K562 (cell line): ENCODE data around the gene PREB. TPM values are rescaled to one million over a fixed set of nuclear protein-coding genes. Genes with fewer than 3 reads are reported as not detected.

ENCODE experiments used
- ATAC-seq: fragments of 200-7000 bp; cut with Tn5 transposase; 3 replicates; pipeline ENCODE4 v1.9.1; 2020; ENCODE audit warnings: moderate library complexity
- BruUV-seq: library from RNA; stranded (reverse); fragments of 400-500 nt; replicated peaks from 2 replicates; lab custom pipeline; 2021; lab: Mats Ljungman, UMichigan
- CTCF ChIA-PET: fragments of 300-600 bp; formaldehyde crosslinking; extraction: SDS; loops from one replicate; lab custom pipeline; 2021; ENCODE audit warnings: low intra/inter-chr PET ratio; lab: Yijun Ruan, JAX
- POLR2A ChIA-PET: fragments of 300-600, 350-650 bp; sonication (Branson Sonifier 250); formaldehyde crosslinking; extraction: SDS; loops from one replicate; lab custom pipeline; 2021; ENCODE audit warnings: antibody characterized with exemption, inconsistent platforms; lab: Yijun Ruan, JAX
- DNase-seq, 4 experiments: peaks; one replicate each; pipeline versions ENCODE4 v3.0.0 to v3.0.0-alpha.2; 2011 to 2018; ENCODE audit warnings: low spot score in 3 of 4, mixed read lengths in 3 of 4; ENCODE audit errors: extremely low read depth in 1 of 4
- FAIRE-seq: peaks from 2 replicates; lab custom pipeline; 2011; peaks lifted over from hg19 to GRCh38; lab: Jason Lieb, UNC
- H2AFZ ChIP-seq: 2 replicates; pipeline ENCODE4 v1.6.0; 2011; ENCODE audit warnings: low read depth, low read length, control low read depth, inconsistent platforms
- H3K27ac ChIP-seq: fragments of 200-600 bp; 3 replicates; pipeline ENCODE4 v1.8.0; 2011; ENCODE audit warnings: low read depth, mild to moderate bottlenecking, control low read depth, inconsistent platforms, low read length, moderate library complexity, mixed read lengths; ENCODE audit errors: extremely low read depth
- H3K27me3 ChIP-seq, 2 experiments: fragments of 300-600 bp in 1 of 2; 2 replicates in 1 of 2; 3 replicates in 1 of 2; pipeline versions ENCODE4 v1.6.0 to v1.8.0; 2011; ENCODE audit warnings: inconsistent platforms in 2 of 2, low read length in 2 of 2, mild to moderate bottlenecking in 1 of 2, mixed read lengths in 1 of 2, moderate library complexity in 1 of 2; ENCODE audit not compliant: control insufficient read depth in 2 of 2, insufficient read depth in 2 of 2
- H3K36me3 ChIP-seq: fragments of 300-600 bp; 3 replicates; pipeline ENCODE4 v1.8.0; 2011; ENCODE audit warnings: mild to moderate bottlenecking, low read length, inconsistent platforms; ENCODE audit not compliant: control insufficient read depth, insufficient read depth
- H3K4me1 ChIP-seq, 2 experiments: fragments of 200-600 bp in 1 of 2; replicated peaks in 1 of 2; 2 replicates in 1 of 2; 3 replicates in 1 of 2; pipeline versions ENCODE4 v1.5.1 to v1.8.0; 2011; ENCODE audit warnings: inconsistent platforms in 2 of 2, low read length in 2 of 2, mild to moderate bottlenecking in 1 of 2, mixed read lengths in 1 of 2, moderate library complexity in 1 of 2; ENCODE audit not compliant: control insufficient read depth in 2 of 2, insufficient read depth in 2 of 2
- H3K4me2 ChIP-seq: 2 replicates; pipeline ENCODE4 v1.6.1; 2011; ENCODE audit warnings: low read length, control low read depth, inconsistent platforms, mixed read lengths; ENCODE audit not compliant: insufficient read depth
- H3K4me3 ChIP-seq: fragments of 200-600 bp; sonication (generic), shearing (Covaris generic); 2 replicates; pipeline ENCODE4 v1.5.1; 2016; ENCODE audit warnings: control low read depth, inconsistent platforms
- H3K79me2 ChIP-seq: fragments of 200-600 bp; 3 replicates; pipeline ENCODE4 v1.8.0; 2011; ENCODE audit warnings: low read length, inconsistent platforms; ENCODE audit not compliant: control insufficient read depth, insufficient read depth
- H3K9ac ChIP-seq, 2 experiments: 2 replicates each; pipeline versions ENCODE4 v1.6.0 to v1.6.1; 2011; ENCODE audit warnings: low read depth in 2 of 2, low read length in 2 of 2, control low read depth in 1 of 2, inconsistent platforms in 1 of 2, mild to moderate bottlenecking in 1 of 2, mixed read lengths in 1 of 2; ENCODE audit not compliant: insufficient read depth in 1 of 2
- H3K9me1 ChIP-seq: one replicate; pipeline ENCODE4 v1.6.0; 2011; ENCODE audit warnings: inconsistent platforms, mild to moderate bottlenecking, low read length, moderate library complexity; ENCODE audit not compliant: control insufficient read depth, insufficient read depth
- H3K9me3 ChIP-seq: replicated peaks from 2 replicates; pipeline ENCODE4 v1.5.1; 2011; ENCODE audit warnings: low read depth, low read length, inconsistent platforms; ENCODE audit not compliant: control insufficient read depth, insufficient read depth
- H4K20me1 ChIP-seq: replicated peaks from 2 replicates; pipeline ENCODE4 v1.6.1; 2011; ENCODE audit warnings: low read length, inconsistent platforms, mixed read lengths; ENCODE audit not compliant: control insufficient read depth, insufficient read depth
- CEBPB ChIP-seq: fragments of 450-650 bp; IDR thresholded peaks from 2 replicates; pipeline ENCODE4 v1.6.1; 2016; ENCODE audit warnings: missing genetic modification characterization, missing compliant biosample characterization
- CEBPG ChIP-seq, 3 experiments: fragments of 200-800 bp in 1 of 3; sonication (Bioruptor generic) in 1 of 3; sonication (generic) in 1 of 3; formaldehyde crosslinking in 1 of 3; IDR thresholded peaks in 2 of 3; conservative IDR thresholded peaks in 1 of 3; 2 replicates each; pipeline versions ENCODE4 v1.6.1 to v1.8.0; 2016 to 2022; ENCODE audit warnings: missing compliant biosample characterization in 2 of 3, missing genetic modification characterization in 2 of 3, mild to moderate bottlenecking in 1 of 3, missing genetic modification reagents in 1 of 3
- WGBS: fragments of 100-300 bp; shearing (Covaris generic); methylation state at CpG from one replicate; pipeline ENCODE4 v1.1.6; 2016; ENCODE audit warnings: low coverage, mixed read lengths; ENCODE audit not compliant: insufficient coverage; ENCODE audit errors: missing lambda C conversion rate; 5-methylcytosine and 5-hydroxymethylcytosine counted together
- in situ Hi-C: fragments of 300-500 bp; cut with MboI; formaldehyde crosslinking; loops from 4 replicates; pipeline ENCODE4 v1.15.0; 2018; ENCODE audit warnings: inconsistent platforms, mixed read lengths
- intact Hi-C: fragments of 100-400 bp; cut with micrococcal nuclease; formaldehyde crosslinking; loops from 2 replicates; pipeline ENCODE4 v1.14.2; 2022
- polyA plus RNA-seq, 8 experiments: library from polyadenylated mRNA; depleted of rRNA in 4 of 8; stranded (reverse) in 5 of 8; unstranded in 3 of 8; fragments of >200 nt; fragmentation: Nextera tagmentation in 2 of 8; fragmentation: Illumina TruSeq in 1 of 8; extraction: Ambion mirVana in 2 of 8; extraction: Trizol in 1 of 8; gene quantifications; 2 replicates each; pipeline versions ENCODE4 v1.2.1 to v1.2.3, GENCODE V29; 2011 to 2014; ENCODE audit warnings: inconsistent platforms in 1 of 8, missing spikeins in 1 of 8
- total RNA-seq, 7 experiments: library from RNA; depleted of rRNA in 6 of 7; stranded (reverse); fragments of >200 nt in 6 of 7; fragmentation: Illumina TruSeq in 2 of 7; extraction: Trizol in 2 of 7; gene quantifications; 2 replicates each; pipeline versions ENCODE4 v1.2.1 to v1.2.3, GENCODE V29; 2011 to 2021; ENCODE audit warnings: low replicate concordance in 1 of 7
- TF ChIP-seq, protein P1 (sequence below): fragments of 250-450 bp; sonication (Bioruptor Pico); IDR thresholded peaks from 2 replicates; pipeline ENCODE4 v1.4.0; 2020; ENCODE audit warnings: mild to moderate bottlenecking

Gene PREB
- total and polyA plus RNA-seq, 9 of the 15 experiments (the other 6 are each of a cell fraction or from before 2014, with no cell fraction given), result 35.1 to 84.2 (median 67.2) TPM

DNA sequence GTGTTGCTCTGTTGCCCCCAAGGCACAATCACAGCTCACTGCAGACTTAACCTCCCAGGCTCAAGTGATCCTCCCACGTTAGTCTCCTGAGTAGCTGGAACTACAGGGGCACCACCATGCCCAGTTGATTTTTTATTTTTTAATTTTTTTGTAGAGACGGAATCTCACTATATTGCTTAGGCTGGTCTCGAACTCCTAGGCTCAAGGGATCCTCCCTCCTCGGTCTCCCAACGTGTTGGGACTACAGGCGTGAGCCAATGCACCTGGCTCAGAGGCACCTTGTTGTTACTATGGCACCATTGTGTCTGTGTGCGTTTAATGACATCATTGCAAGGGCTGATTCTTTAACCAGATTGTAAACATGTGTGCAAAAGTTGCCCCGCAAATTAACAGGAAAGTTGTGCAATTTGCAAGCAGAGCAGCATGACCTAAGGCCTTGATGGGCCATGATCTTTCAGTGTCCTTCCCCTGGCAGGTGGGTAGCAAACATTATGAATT is 37.0 kb upstream of the PREB start:
- 3% methylated on average over 8 of the region's 8 CpGs for WGBS
- Histone ChIP-seq H3K36me3 (no peaks in the 10 kb centered on the region), H3K4me1 (peaks cover 8 to 9% of the 10 kb centered on the region in 2 experiments; a peak in 3 of 5 replicates), H3K9ac (no peak overlapping the region), H2AFZ (no peak overlapping the region), H3K27me3 (peaks cover 13 to 37% of the 10 kb centered on the region in 2 experiments; a peak in 4 of 5 replicates), H4K20me1 (no peaks in the 10 kb centered on the region), H3K9me3 (no peaks in the 10 kb centered on the region), H3K27ac (no peak overlapping the region), H3K4me3 (no peak overlapping the region), H3K4me2 (no peak overlapping the region), H3K9me1 (no peaks in the 10 kb centered on the region), H3K79me2 (no peaks in the 10 kb centered on the region)
- in situ Hi-C loops (no loop called here), intact Hi-C loops (loop anchor here (2.0 kb wide), 1 partner anchor 19 kb away; no protein-coding TSS in a partner anchor)
- DNase-seq, result no peak
- CTCF ChIA-PET, result no interaction called here
- FAIRE-seq, result no peak
- no TSS peak for BruUV-seq
- no peak for TF ChIP-seq CEBPG (CRISPR knock-in tag; IDR thresholded peaks at IDR 0.05)
- TF ChIP-seq CEBPG (tag; conservative IDR thresholded peaks at IDR 0.05 in 1 of 2, IDR thresholded peaks at IDR 0.05 in 1 of 2), result 0 out of 4 replicates have a peak, but pooled peaks of 1 of the 2 experiments have one; percentile 25
- TF ChIP-seq CEBPB (tag), result peak; percentile 62
- TF ChIP-seq, protein P1, sequence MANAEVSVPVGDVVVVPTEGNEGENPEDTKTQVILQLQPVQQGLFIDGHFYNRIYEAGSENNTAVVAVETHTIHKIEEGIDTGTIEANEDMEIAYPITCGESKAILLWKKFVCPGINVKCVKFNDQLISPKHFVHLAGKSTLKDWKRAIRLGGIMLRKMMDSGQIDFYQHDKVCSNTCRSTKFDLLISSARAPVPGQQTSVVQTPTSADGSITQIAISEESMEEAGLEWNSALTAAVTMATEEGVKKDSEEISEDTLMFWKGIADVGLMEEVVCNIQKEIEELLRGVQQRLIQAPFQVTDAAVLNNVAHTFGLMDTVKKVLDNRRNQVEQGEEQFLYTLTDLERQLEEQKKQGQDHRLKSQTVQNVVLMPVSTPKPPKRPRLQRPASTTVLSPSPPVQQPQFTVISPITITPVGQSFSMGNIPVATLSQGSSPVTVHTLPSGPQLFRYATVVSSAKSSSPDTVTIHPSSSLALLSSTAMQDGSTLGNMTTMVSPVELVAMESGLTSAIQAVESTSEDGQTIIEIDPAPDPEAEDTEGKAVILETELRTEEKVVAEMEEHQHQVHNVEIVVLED (CRISPR knock-in tag), result no peak
- ATAC-seq, result no peak
- POLR2A ChIA-PET, result no interaction called here
